AG04449 (cell line): ENCODE results near the gene EIF2B2.

Source experiments
- CTCF ChIA-PET: fragments of 350-600 bp; formaldehyde crosslinking; extraction: SDS; loops from one replicate; lab custom pipeline; 2021; ENCODE audit warnings: antibody characterized with exemption; lab: Yijun Ruan, JAX
- POLR2A ChIA-PET: fragments of 400-600, 350-600 bp; formaldehyde crosslinking; extraction: SDS; loops from one replicate; lab custom pipeline; 2020; ENCODE audit warnings: antibody characterized with exemption, inconsistent platforms; lab: Yijun Ruan, JAX
- DNase-seq: peaks from one replicate; pipeline ENCODE4 v3.0.0-alpha.2; 2010; ENCODE audit warnings: low read depth, low spot score
- H3K4me3 ChIP-seq: 2 replicates; pipeline ENCODE4 v1.5.1; 2011; ENCODE audit warnings: low read depth, mild to moderate bottlenecking, control low read depth, low read length
- CTCF ChIP-seq: IDR thresholded peaks from one replicate; pipeline ENCODE4 v1.5.1; 2011; ENCODE audit warnings: mild to moderate bottlenecking, moderate library complexity, low read length, control low read depth, inconsistent platforms; ENCODE audit not compliant: insufficient read depth; ENCODE audit errors: missing control alignments

Gene EIF2B2

GRCh38 chr14:75009176-75009575 is 6.5 kb downstream of the EIF2B2 start:
- TF ChIP-seq CTCF = no peak
- ChIA-PET POLR2A (no interaction called here), CTCF (no interaction called here)
- no peak for DNase-seq
- no peak overlapping the region for H3K4me3 ChIP-seq

- POLR2A ChIA-PET = no interaction called here
- CTCF ChIA-PET = interaction anchor here (3.6 kb wide), 1 partner anchor 63 kb away, joined by 15 read pairs; no protein-coding TSS in a partner anchor
- DNase-seq = no peak
- no peak for TF ChIP-seq CTCF
- H3K4me3 ChIP-seq = no peak overlapping the region
These were observed 7.9 kb downstream of the EIF2B2 start for GRCh38 chr14:75010472-75011093.

GRCh38 chr14:75011356-75011994 is 8.8 kb downstream of the EIF2B2 start:
- POLR2A ChIA-PET = interaction anchor here (0.7 to 1.0 kb wide), 2 partner anchors 8 to 58 kb away, joined by 3 to 4 read pairs; partner anchors contain the start of genes EIF2B2 and ZC2HC1C
- H3K4me3 ChIP-seq = no peak overlapping the region
- TF ChIP-seq CTCF = no peak
- CTCF ChIA-PET = interaction anchor here (1.3 to 3.6 kb wide), 3 partner anchors 12 to 77 kb away, joined by 5 to 15 read pairs (median 8); no protein-coding TSS in a partner anchor
- DNase-seq = peak; percentile 26

GRCh38 chr14:75013290-75013689 is 10.6 kb downstream of the EIF2B2 start:
- POLR2A ChIA-PET = interaction anchor here (1.4 kb wide), 1 partner anchor 10 kb away, joined by 6 read pairs; the partner anchor contains the start of gene EIF2B2
- no peak overlapping the region for H3K4me3 ChIP-seq

GRCh38 chr14:75015496-75015895 is 12.8 kb downstream of the EIF2B2 start:
- no peak for DNase-seq
- POLR2A ChIA-PET = interaction anchor here (0.6 kb wide), 1 partner anchor 92 kb away, joined by 4 read pairs; no protein-coding TSS in a partner anchor
- CTCF ChIA-PET = no interaction called here
- no peak for TF ChIP-seq CTCF
- H3K4me3 ChIP-seq = no peak overlapping the region

More at GRCh38 chr14:75013290-75013689, 10.6 kb downstream of the EIF2B2 start:
- DNase-seq = no peak
- no peak for TF ChIP-seq CTCF
- CTCF ChIA-PET = interaction anchor here (0.6 to 3.6 kb wide), 3 partner anchors 10 to 284 kb away, joined by 3 to 15 read pairs (median 3); partner anchors contain the start of gene EIF2B2

GRCh38 chr14:75016815-75017214 is 14.1 kb downstream of the EIF2B2 start:
- TF ChIP-seq CTCF = no peak
- ChIA-PET POLR2A (no interaction called here), CTCF (interaction anchor here (1.4 kb wide), 1 partner anchor 13 kb away, joined by 4 read pairs; no protein-coding TSS in a partner anchor)
- DNase-seq = no peak
- no peak overlapping the region for H3K4me3 ChIP-seq
